ENCODE measurements around the gene BARHL2.

Gene BARHL2

DNA sequence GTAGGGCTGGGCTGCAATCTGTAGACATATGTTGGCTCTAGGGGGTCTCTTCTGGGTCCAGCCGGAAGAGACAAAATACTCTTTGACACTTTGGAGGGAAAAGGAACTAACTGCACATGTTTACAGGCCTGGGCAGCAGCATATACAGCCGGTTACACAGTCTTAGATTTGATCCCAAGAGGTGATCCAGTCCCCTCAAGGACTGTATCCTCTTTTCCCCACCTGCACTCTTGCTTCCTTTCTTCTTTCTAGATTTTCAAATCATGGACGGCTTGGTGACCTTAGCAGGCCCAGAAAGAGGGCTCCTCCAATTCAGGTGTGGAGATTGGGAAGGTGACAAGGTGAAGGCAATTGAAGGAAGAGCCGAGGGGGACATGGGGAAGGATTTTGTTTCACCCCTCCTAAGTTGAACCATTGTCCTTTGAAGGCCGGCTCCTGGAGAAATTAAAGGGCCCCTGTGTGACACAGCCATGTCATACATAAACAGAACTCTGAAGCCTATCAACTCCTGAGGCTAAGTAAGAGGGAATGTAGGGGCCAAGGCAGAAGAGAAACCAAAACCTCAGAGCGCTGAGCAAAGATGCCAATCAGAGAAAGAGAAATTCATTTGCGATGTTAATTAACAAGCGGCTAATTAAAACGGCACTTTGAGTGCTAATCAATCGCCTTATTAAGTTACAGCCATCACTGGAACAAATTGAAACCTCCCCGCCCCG lies 5.9 kb upstream of the BARHL2 start:
- Histone ChIP-seq H3K4me3 (ENCODE audit: low read length) (no peak overlapping the region), H3K9me3 (replicated peaks; ENCODE audit: low read length) (no peaks in the 10 kb centered on the region), H3K9ac (ENCODE audit: low read depth, low read length) (no peak overlapping the region), H3K36me3 (ENCODE audit: insufficient read depth, low read length) (no peaks in the 10 kb centered on the region), H3K4me1 (ENCODE audit: control insufficient read depth, insufficient read depth, low read length) (peaks cover 13% of the 10 kb centered on the region), H3K27me3 (ENCODE audit: control insufficient read depth, insufficient read depth, low read length) (peaks cover 97% of the 10 kb centered on the region), H3K4me2 (ENCODE audit: low read length) (peak overlapping the region; percentile 50)

DNA sequence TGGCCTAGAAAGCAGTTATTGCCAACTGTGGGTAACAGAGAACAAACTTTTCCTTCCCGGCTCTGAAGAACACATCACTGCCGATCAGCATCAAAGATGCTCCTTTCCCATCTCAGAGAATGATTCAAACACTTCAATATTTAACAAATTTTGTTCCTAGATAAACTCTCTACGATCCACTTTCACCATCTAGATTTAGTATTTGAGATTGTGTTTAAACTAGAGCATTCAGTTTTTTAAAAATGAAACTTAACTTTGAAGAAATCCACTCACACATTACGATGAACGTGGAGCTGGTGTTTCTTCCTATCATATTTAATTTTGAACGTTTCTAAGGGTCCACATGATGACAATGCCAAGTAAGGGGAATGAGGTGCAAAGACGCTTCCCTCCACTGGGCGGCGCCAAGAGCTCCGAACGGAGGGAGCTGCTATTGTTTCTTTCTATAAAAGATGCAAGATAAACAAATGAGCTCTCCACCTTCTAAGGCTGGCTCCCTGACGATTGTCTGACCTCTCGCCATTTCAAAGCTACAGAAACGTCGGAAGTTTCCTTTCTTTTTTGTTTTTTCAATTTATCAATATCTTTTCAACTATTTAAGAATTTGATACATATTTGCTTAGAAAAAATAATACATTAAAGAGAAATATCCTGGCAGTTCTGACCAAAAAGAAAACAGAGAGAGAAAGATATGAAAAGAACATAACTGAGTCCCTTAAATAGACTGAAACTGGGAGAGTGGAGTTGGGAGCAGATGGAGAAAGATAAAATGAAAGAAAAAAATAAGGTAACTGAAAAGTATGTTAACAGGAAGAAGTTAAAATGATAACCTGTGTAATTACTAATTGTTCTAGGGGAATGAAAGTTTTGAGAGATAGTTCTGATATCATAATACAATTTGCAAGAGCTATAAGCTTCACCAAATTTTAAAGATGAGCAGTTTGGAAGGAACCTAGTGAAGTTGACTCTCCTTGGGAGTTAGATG lies 4.4 kb upstream of the BARHL2 start:
- no peak overlapping the region for H3K4me2 ChIP-seq (ENCODE audit: low read length)
- peaks cover 95% of the 10 kb centered on the region for H3K27me3 ChIP-seq (ENCODE audit: control insufficient read depth, insufficient read depth, low read length)
- H3K9me3 ChIP-seq (replicated peaks; ENCODE audit: low read length): no peaks in the 10 kb centered on the region
- peaks cover 13% of the 10 kb centered on the region for H3K4me1 ChIP-seq (ENCODE audit: control insufficient read depth, insufficient read depth, low read length)
- H3K4me3 ChIP-seq (ENCODE audit: low read length): no peak overlapping the region
- H3K9ac ChIP-seq (ENCODE audit: low read depth, low read length): no peak overlapping the region
- H3K36me3 ChIP-seq (ENCODE audit: insufficient read depth, low read length): no peaks in the 10 kb centered on the region

DNA sequence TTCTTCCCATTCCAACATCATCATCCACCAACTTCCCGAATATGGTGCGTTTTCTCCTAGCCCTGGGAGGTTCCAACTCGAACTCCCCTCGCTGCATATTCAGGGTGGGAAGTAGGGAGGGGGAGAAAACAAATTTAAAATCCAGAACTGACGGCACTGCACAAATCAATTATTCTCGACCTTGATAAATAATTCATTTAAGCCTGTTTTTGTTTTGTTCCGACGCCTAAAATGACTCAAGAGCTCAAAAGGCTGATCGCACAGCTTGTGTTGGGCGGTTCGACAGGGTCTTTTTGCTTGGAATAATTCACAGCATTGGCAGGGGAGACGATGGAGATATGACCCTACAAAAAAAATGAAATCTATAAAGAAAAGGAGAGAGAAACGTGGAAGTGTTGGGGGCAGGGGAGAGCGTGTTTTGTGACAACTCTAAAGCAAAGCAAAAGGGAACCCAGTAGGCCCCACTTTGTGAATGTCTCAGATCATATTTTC lies 3.1 kb upstream of the BARHL2 start:
- no peaks in the 10 kb centered on the region for H3K9me3 ChIP-seq (replicated peaks; ENCODE audit: low read length)

GRCh38 chr1:90719330-90720144 lies 2.4 kb upstream of the BARHL2 start:
- Histone ChIP-seq H3K9ac (ENCODE audit: low read depth, low read length) (no peak overlapping the region), H3K36me3 (ENCODE audit: insufficient read depth, low read length) (no peaks in the 10 kb centered on the region), H3K27me3 (ENCODE audit: control insufficient read depth, insufficient read depth, low read length) (peaks cover 93% of the 10 kb centered on the region), H3K9me3 (replicated peaks; ENCODE audit: low read length) (no peaks in the 10 kb centered on the region), H3K4me1 (ENCODE audit: control insufficient read depth, insufficient read depth, low read length) (peaks cover 7% of the 10 kb centered on the region), H3K4me3 (ENCODE audit: low read length) (no peak overlapping the region), H3K4me2 (ENCODE audit: low read length) (no peak overlapping the region)

More for the DNA sequence above, 3.1 kb upstream of the BARHL2 start:
- H3K36me3 ChIP-seq (ENCODE audit: insufficient read depth, low read length): no peaks in the 10 kb centered on the region
- H3K4me3 ChIP-seq (ENCODE audit: low read length): no peak overlapping the region
- H3K4me2 ChIP-seq (ENCODE audit: low read length): no peak overlapping the region
- H3K27me3 ChIP-seq (ENCODE audit: control insufficient read depth, insufficient read depth, low read length): peaks cover 95% of the 10 kb centered on the region
- peaks cover 8% of the 10 kb centered on the region for H3K4me1 ChIP-seq (ENCODE audit: control insufficient read depth, insufficient read depth, low read length)
- H3K9ac ChIP-seq (ENCODE audit: low read depth, low read length): no peak overlapping the region

DNA sequence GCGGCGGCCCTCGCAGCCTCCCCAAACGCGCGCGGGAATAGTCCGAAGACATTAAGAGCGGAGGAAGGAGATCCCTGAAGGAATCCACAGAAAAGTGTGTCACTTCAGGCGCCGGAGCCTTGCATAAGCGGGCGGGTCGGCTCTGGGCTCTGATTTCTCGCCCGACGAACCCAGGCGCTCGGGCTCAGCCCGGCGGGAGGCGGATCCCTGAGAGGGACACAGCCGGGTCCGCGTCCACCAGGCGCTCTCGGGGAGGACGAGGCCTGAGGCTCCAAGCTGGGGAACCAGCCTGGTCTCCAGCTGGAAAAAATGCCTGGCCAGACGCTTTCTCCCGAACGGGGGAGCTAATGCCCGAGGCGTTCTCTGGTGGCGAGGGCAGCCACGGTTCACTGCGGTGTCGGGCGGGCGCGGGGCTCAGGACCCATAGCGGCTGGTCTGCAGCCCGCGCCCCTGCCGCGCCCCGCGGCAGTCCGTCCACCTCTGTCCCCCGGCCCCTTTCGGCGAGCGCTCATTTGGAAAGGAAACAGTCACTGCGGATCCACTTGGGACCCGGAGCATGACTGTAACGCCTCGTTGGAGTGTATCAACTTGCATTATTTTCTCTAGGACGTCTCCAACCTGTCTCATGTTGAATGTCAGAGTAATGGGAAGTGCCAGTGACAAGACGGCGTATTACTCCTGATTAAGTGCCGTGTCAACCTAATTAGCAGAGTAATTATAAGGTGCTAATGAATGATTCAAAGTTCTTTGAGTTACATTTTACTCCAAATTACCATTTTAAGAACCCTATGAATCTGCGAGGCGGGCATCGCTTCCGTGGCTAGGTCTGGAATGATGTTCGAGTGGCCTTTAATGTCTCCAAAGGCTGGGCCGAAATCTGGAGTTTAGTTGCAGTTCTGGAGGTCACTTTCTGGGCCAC lies 1.6 kb upstream of the BARHL2 start:
- Histone ChIP-seq H3K9ac (ENCODE audit: low read depth, low read length) (no peak overlapping the region), H3K4me1 (ENCODE audit: control insufficient read depth, insufficient read depth, low read length) (peaks cover 7% of the 10 kb centered on the region), H3K36me3 (ENCODE audit: insufficient read depth, low read length) (no peaks in the 10 kb centered on the region), H3K4me2 (ENCODE audit: low read length) (peak overlapping the region; percentile 75), H3K27me3 (ENCODE audit: control insufficient read depth, insufficient read depth, low read length) (peaks cover 93% of the 10 kb centered on the region), H3K9me3 (replicated peaks; ENCODE audit: low read length) (no peaks in the 10 kb centered on the region), H3K4me3 (ENCODE audit: low read length) (peak overlapping the region; percentile 55)

DNA sequence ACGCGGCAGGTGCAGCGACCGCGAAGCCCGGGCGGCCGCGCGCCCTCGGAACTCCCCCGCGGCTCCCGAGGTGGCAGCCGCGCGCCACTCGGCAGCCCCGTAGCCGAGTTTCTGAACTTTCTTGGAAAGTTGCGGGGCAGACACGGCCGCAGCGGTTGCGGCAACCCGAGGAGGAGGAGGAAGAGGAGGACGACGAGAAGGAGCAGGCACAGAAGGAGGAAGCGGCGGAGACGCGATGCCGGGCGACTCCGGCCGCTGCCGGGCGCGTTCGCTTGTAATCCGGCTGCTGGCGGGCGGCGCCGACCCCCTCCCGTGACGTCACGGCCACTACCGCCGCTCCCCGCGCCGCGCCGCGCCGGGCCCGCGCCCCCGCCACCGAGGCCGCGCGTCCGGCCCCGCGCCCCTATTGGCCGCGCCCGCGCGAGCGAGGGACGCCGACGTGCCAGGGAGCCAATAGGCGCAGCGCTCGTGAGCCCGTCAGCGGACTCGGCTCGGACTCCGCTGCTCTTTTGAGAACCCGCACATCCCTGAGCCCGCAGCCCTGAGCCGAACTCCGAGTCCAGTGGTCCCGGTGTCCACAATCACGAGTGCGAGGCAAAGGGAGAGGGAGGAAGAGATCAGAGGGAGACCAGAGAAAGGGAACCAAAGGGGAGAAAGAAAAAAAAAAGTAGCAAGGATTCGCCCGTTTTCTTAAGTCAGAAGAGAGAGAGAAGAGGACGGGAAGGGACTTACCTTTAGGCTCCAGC lies 736 bp upstream of the BARHL2 start:
- Histone ChIP-seq H3K27me3 (ENCODE audit: control insufficient read depth, insufficient read depth, low read length) (peaks cover 93% of the 10 kb centered on the region), H3K4me2 (ENCODE audit: low read length) (peak overlapping the region; percentile 75), H3K36me3 (ENCODE audit: insufficient read depth, low read length) (no peaks in the 10 kb centered on the region), H3K9ac (ENCODE audit: low read depth, low read length) (no peak overlapping the region), H3K4me3 (ENCODE audit: low read length) (peak overlapping the region; percentile 55), H3K9me3 (replicated peaks; ENCODE audit: low read length) (no peaks in the 10 kb centered on the region), H3K4me1 (ENCODE audit: control insufficient read depth, insufficient read depth, low read length) (peaks cover 7% of the 10 kb centered on the region)

DNA sequence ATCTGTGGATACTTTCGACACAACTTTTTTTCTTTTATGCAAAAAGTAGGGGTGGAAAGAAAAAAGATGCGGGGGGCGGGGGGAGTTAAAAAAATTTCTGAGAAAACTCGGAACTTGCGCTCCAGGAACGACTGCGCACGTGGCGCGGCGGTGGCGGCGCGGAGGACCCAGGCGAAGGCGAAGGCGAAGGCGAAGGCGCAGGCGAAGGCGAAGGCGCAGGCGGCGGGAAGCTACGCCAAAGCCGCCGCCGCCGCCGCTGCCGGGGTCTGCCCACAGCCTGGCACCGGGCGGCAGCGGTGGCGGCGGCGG lies 208 bp upstream of the BARHL2 start:
- Histone ChIP-seq H3K4me2 (ENCODE audit: low read length) (peak overlapping the region; percentile 75), H3K9ac (ENCODE audit: low read depth, low read length) (no peak overlapping the region), H3K27me3 (ENCODE audit: control insufficient read depth, insufficient read depth, low read length) (peaks cover 93% of the 10 kb centered on the region), H3K36me3 (ENCODE audit: insufficient read depth, low read length) (no peaks in the 10 kb centered on the region), H3K9me3 (replicated peaks; ENCODE audit: low read length) (no peaks in the 10 kb centered on the region), H3K4me1 (ENCODE audit: control insufficient read depth, insufficient read depth, low read length) (peaks cover 7% of the 10 kb centered on the region), H3K4me3 (ENCODE audit: low read length) (no peak overlapping the region)

DNA sequence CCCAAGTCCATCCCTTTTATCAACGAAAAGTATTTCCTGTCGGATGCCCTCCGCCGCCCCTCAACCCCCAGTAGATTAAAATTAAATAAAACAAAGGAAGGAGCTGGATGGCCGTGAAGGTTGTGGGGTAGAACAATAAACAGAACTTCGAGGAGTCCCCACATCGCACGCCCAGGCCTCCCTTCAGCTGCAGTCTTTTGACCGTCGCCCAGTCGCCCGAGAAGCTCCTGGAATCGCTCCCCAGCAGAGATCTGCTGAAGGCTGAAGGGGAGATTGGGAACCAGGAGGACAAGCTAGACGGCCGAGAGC lies 905 bp downstream of the BARHL2 start:
- H3K27me3 ChIP-seq (ENCODE audit: control insufficient read depth, insufficient read depth, low read length): peaks cover 96% of the 10 kb centered on the region
- H3K9me3 ChIP-seq (replicated peaks; ENCODE audit: low read length): no peaks in the 10 kb centered on the region
- H3K36me3 ChIP-seq (ENCODE audit: insufficient read depth, low read length): no peaks in the 10 kb centered on the region
- H3K4me1 ChIP-seq (ENCODE audit: control insufficient read depth, insufficient read depth, low read length): peaks cover 7% of the 10 kb centered on the region
- no peak overlapping the region for H3K9ac ChIP-seq (ENCODE audit: low read depth, low read length)
- H3K4me3 ChIP-seq (ENCODE audit: low read length): no peak overlapping the region
- H3K4me2 ChIP-seq (ENCODE audit: low read length): no peak overlapping the region

DNA sequence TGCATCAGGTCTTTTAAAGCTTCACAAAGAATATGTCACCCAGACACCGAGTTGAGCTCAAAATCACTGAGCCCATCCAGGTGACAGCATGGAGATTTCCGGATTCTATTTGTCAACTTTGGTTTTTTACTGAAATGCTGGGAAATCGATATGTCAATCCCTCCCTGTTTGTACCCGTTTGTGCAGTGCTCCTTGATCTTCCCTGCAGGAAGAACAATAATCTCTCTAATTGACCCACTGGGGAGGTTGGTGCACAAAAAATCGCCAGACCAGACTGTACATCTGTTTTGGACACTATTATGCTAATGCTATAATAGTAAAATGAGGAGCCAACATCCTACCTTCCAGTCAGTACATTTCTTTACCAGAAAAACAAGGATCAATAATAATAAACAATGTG lies 1.8 kb downstream of the BARHL2 start:
- no peak overlapping the region for H3K4me3 ChIP-seq (ENCODE audit: low read length)
- no peak overlapping the region for H3K9ac ChIP-seq (ENCODE audit: low read depth, low read length)
- peaks cover 7% of the 10 kb centered on the region for H3K4me1 ChIP-seq (ENCODE audit: control insufficient read depth, insufficient read depth, low read length)
- H3K27me3 ChIP-seq (ENCODE audit: control insufficient read depth, insufficient read depth, low read length): peaks cover 96% of the 10 kb centered on the region
- H3K9me3 ChIP-seq (replicated peaks; ENCODE audit: low read length): no peaks in the 10 kb centered on the region
- H3K36me3 ChIP-seq (ENCODE audit: insufficient read depth, low read length): no peaks in the 10 kb centered on the region
- no peak overlapping the region for H3K4me2 ChIP-seq (ENCODE audit: low read length)

DNA sequence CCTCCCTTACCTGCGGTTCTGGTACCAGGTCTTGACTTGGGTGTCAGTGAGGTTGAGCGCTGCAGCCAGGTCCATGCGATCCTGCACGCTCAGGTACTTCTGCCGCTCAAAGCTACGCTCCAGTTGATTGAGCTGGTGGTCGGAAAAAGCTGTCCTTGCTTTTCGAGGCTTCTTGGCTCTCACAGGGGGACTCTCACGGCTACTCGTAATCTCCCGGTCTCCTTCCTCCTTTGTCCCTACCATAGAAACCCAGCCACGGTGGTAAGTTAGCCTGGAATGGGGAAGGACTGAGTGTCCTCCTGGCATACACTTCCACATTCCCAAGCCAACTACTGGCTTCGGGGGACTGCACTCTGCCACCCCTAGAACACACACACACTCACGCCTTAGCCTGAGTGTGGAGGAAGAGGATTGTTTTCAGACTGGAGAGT lies 2.6 kb downstream of the BARHL2 start:
- no peaks in the 10 kb centered on the region for H3K36me3 ChIP-seq (ENCODE audit: insufficient read depth, low read length)
- H3K9me3 ChIP-seq (replicated peaks; ENCODE audit: low read length): no peaks in the 10 kb centered on the region
- peaks cover 95% of the 10 kb centered on the region for H3K27me3 ChIP-seq (ENCODE audit: control insufficient read depth, insufficient read depth, low read length)
- no peak overlapping the region for H3K9ac ChIP-seq (ENCODE audit: low read depth, low read length)
- H3K4me3 ChIP-seq (ENCODE audit: low read length): no peak overlapping the region
- H3K4me2 ChIP-seq (ENCODE audit: low read length): no peak overlapping the region
- H3K4me1 ChIP-seq (ENCODE audit: control insufficient read depth, insufficient read depth, low read length): peaks cover 7% of the 10 kb centered on the region

Measured in skeletal muscle satellite cell (primary cell).